ENCODE measurements around the gene CEACAM7.

- TF ChIP-seq CTCF (IDR thresholded peaks at IDR 0.05) (no peak), ZFX (IDR thresholded peaks at IDR 0.05; ENCODE audit: borderline replicate concordance) (no peak)
Measured at GRCh38 chr19:41694831-41695635, 7.0 kb upstream of the CEACAM7 start.
